ENCODE data around the gene DNMT3A. TPM values are rescaled to one million over a fixed set of nuclear protein-coding genes. Genes with fewer than 3 reads are reported as not detected.

DNMT3A gene
- total RNA-seq, 1 experiment from 2014 or later = 12.2 TPM

DNA sequence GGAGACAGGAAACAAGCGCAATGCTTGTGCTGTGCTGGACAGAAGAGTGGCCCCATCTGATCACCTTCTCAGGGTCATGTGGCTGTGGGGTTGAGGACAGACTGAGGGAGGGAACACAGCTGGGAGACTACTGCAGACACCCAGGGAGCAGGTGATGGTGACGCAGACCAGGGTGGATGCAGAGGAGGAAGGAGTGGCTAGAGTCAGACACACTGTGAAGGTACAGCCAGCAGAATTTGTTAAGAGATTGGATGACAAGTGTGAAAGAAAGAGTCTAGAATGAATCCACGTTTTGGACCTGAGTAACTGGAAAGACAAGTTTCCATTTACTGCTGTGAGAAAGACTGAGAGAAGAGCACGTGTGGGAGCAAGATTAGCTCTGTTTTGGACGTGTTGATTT is 157.5 kb downstream of the DNMT3A start:
- Histone ChIP-seq H3K27ac (ENCODE audit: low read length) (no peak overlapping the region), H3K9ac (ENCODE audit: low read length) (no peak overlapping the region), H3K36me3 (ENCODE audit: low read depth, low read length) (no peaks in the 10 kb centered on the region), H3K27me3 (ENCODE audit: low read length) (0 out of 2 replicates have a peak, but pooled peaks cover 2% of the 10 kb centered on the region), H3K9me3 (ENCODE audit: low read length) (no peaks in the 10 kb centered on the region), H3K4me3 (ENCODE audit: low read length) (no peak overlapping the region), H3K4me1 (ENCODE audit: insufficient read depth, low read length) (no peaks in the 10 kb centered on the region; the same call in 1 of the 2 replicates), H2AFZ (ENCODE audit: low read length) (peak overlapping the region; percentile 34; the same call in 1 of the 2 replicates), H4K20me1 (ENCODE audit: low read length) (no peaks in the 10 kb centered on the region), H3K79me2 (ENCODE audit: low read length) (no peaks in the 10 kb centered on the region), H3K4me2 (ENCODE audit: low read length) (no peak overlapping the region), H3F3A (ENCODE audit: low read length, unreplicated experiment) (no peaks in the 10 kb centered on the region), H3K9me2 (replicated peaks; ENCODE audit: low read length) (no peaks in the 10 kb centered on the region)
- DNase-seq (peak; percentile 56), ATAC-seq (peak; percentile 57)
- CTCF ChIA-PET = interaction anchor here (0.6 kb wide), 1 partner anchor 10 kb away, joined by 3 read pairs; no protein-coding TSS in a partner anchor
- intact Hi-C loops (cut with micrococcal nuclease) = no loop called here
- BruUV-seq (replicated peaks) = no TSS peak
- TF ChIP-seq EZH2phosphoT487 (IDR thresholded peaks at IDR 0.05; ENCODE audit: borderline replicate concordance, low read length) (no peak), CTCF (conservative IDR thresholded peaks at IDR 0.05; ENCODE audit: low read depth, low read length) (no peak), EZH2 (IDR thresholded peaks at IDR 0.05; ENCODE audit: low read length, unreplicated experiment) (no peak)
- POLR2A ChIA-PET (ENCODE audit: unreplicated experiment) = no interaction called here

DNA sequence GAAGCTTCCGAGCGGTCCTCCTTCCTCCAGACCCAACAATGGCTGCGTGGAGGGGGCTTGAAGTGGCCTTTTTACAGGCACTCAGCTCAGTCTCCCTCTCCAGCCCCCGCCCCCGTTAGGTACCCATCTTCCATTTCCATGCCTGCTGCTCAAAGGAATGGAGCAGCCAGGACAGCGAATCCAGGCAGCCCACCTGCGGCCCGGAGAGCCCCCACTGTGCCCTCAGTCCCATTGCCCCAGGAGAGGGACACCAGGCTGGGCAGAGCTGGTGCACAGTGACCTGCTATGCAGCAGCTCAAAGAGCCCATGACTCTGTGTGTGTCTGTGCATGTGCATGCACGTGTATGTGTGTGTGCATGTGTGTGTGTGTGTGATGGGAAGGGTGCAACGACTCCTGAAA is 162.7 kb downstream of the DNMT3A start:
- ChIA-PET CTCF (interaction anchor here (1.1 kb wide), 1 partner anchor 13 kb away, joined by 10 read pairs; no protein-coding TSS in a partner anchor), POLR2A (ENCODE audit: unreplicated experiment) (no interaction called here)
- Histone ChIP-seq H3K4me1 (ENCODE audit: insufficient read depth, low read length) (no peaks in the 10 kb centered on the region), H3F3A (ENCODE audit: low read length, unreplicated experiment) (no peaks in the 10 kb centered on the region), H3K4me3 (ENCODE audit: low read length) (no peak overlapping the region), H3K4me2 (ENCODE audit: low read length) (no peak overlapping the region), H3K27me3 (ENCODE audit: low read length) (peaks cover 16% of the 10 kb centered on the region; the same call in 1 of the 2 replicates), H4K20me1 (ENCODE audit: low read length) (no peaks in the 10 kb centered on the region), H3K27ac (ENCODE audit: low read length) (no peak overlapping the region), H3K9ac (ENCODE audit: low read length) (no peak overlapping the region), H3K79me2 (ENCODE audit: low read length) (no peaks in the 10 kb centered on the region), H3K36me3 (ENCODE audit: low read depth, low read length) (no peaks in the 10 kb centered on the region), H3K9me3 (ENCODE audit: low read length) (no peaks in the 10 kb centered on the region), H2AFZ (ENCODE audit: low read length) (no peak overlapping the region), H3K9me2 (replicated peaks; ENCODE audit: low read length) (no peaks in the 10 kb centered on the region)
- intact Hi-C loops (cut with micrococcal nuclease) = no loop called here
- DNase-seq (no peak), ATAC-seq (no peak)
- TF ChIP-seq EZH2 (IDR thresholded peaks at IDR 0.05; ENCODE audit: low read length, unreplicated experiment) = no peak
- no peak for TF ChIP-seq CTCF (conservative IDR thresholded peaks at IDR 0.05; ENCODE audit: low read depth, low read length)
- TF ChIP-seq EZH2phosphoT487 (IDR thresholded peaks at IDR 0.05; ENCODE audit: borderline replicate concordance, low read length) = no peak
- BruUV-seq (replicated peaks) = no TSS peak

Small RNA genes lying within 50 kb of the gene (microRNA-seq; reads per million reads assigned to microRNA genes)
- 328 reads per million, percentile 76 among the genes with 10 or more reads in this experiment for gene MIR1301 (ENCODE audit: unreplicated experiment)

Other genes with a start within 250 kb of the DNMT3A start
- not detected in 2 replicates for gene POMC, start 173.3 kb downstream of the DNMT3A start, total RNA-seq (2014; rRNA removed)

Measured in PC-3 (cell line).